ENCODE data around the gene SPATA33.
"Not testable (repeated sequence)": the region's sequence is repeated elsewhere in the genome, so short reads cannot be mapped to it uniquely, and the experiment has no call there.

SPATA33 gene

DNA sequence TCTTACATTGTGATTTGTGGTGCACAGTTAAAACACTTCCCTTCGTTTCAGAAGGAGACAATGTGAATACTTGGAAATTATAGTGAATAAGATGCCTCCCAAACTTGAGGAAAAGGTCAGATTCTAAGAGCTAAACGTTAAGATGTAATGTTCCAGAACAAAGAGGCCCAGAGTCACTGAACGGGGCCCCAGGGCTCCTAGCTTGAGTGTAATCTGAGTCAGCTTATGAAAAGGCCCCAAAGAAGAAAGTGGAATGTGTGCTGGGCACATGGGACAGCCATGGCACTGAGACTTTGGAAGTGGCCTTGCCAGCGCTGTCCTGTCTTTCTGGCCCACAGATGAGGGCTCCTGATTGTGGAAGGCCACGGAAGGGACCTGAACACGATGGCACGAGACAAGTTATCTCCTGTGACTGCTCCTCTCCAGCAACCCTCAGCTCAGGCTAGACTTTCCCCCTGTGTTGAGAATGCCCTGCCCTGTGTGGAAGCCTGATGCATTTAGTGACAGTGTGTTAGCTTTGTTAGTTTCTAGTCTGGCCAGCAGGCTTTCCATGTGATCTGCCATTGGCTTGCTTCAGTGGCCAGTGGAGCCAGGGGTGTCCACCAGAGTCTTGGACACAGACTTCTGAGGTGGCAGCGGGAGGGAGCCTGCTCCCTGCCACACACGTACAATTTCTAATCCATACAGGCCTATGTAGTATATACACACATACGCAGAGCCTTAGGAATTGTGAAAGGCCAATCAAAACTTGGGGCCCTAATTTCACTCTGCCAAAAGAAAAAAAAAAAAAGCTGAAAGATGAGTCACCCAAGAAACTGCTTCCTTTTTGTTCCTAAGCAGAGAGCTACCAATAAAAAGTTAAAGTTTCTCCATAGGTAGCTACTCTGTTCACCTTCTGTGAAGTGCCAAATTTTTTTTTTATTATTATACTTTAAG lies 13.1 kb downstream of the SPATA33 start:
- H3K4me1 ChIP-seq (ENCODE audit: control insufficient read depth in 2 of 2, insufficient read depth in 1 of 2, low read depth in 1 of 2, low read length in 2 of 2), result no peaks in the 10 kb centered on the region
- no peak overlapping the region for H3K4me3 ChIP-seq (ENCODE audit: low read length in 2 of 2)
- H3K23ac ChIP-seq (ENCODE audit: low read depth, low read length, poor library complexity), result no peak overlapping the region
- H3K4me2 ChIP-seq (ENCODE audit: insufficient read depth, low read length, poor library complexity, severe bottlenecking), result no peak overlapping the region
- no peak overlapping the region for H3K14ac ChIP-seq (ENCODE audit: low read length)
- H2AK5ac ChIP-seq (ENCODE audit: low read depth, low read length), result no peak overlapping the region
- no peak overlapping the region for H2BK12ac ChIP-seq (ENCODE audit: low read length)
- no peak overlapping the region for H3K18ac ChIP-seq (ENCODE audit: low read length)
- DNase-seq (ENCODE audit: low spot score), result no peak
- no peak overlapping the region for H2BK120ac ChIP-seq (ENCODE audit: low read depth, low read length)
- no peaks in the 10 kb centered on the region for H3K27me3 ChIP-seq (ENCODE audit: control insufficient read depth in 3 of 3, insufficient read depth in 3 of 3, low read depth in 1 of 3, low read length in 3 of 3)
- H2BK5ac ChIP-seq (ENCODE audit: low read length), result no peak overlapping the region
- WGBS, 2 donors (ENCODE audit: extremely low coverage in 2 of 2, insufficient read length in 2 of 2, insufficient replicate concordance in 1 of 2), result no CpG with 5 or more reads among the region's 10 CpGs
- H3K36me3 ChIP-seq (replicated peaks in 1 of 2; ENCODE audit: control insufficient read depth in 2 of 2, insufficient read depth in 2 of 2, low read length in 2 of 2), result peaks cover 14 to 33% of the 10 kb centered on the region in 2 donors
- H3K9ac ChIP-seq (ENCODE audit: low read depth, low read length, poor library complexity), result no peak overlapping the region
- peaks cover 6 to 13% of the 10 kb centered on the region in 2 donors for H3K9me3 ChIP-seq (replicated peaks in 1 of 2; ENCODE audit: control insufficient read depth in 2 of 2, insufficient read depth in 1 of 2, low read depth in 1 of 2, low read length in 2 of 2)
- no peak overlapping the region for H2AFZ ChIP-seq (ENCODE audit: low read length)
- no peak overlapping the region for H3K4ac ChIP-seq (ENCODE audit: low read length)
- no peak overlapping the region for H4K8ac ChIP-seq (ENCODE audit: low read depth, low read length)
- H3K27ac ChIP-seq (replicated peaks; ENCODE audit: low read length), result no peak overlapping the region
- no peak overlapping the region for H4K91ac ChIP-seq (ENCODE audit: low read depth, low read length, poor library complexity)
- no peaks in the 10 kb centered on the region for H3K79me1 ChIP-seq (ENCODE audit: low read depth, low read length)
- no peak overlapping the region for H2BK15ac ChIP-seq (ENCODE audit: low read length)

GRCh38 chr16:89671565-89671964 lies 13.9 kb downstream of the SPATA33 start:
- WGBS, 2 donors (ENCODE audit: extremely low coverage in 2 of 2, insufficient read length in 2 of 2, insufficient replicate concordance in 1 of 2), result no CpG with 5 or more reads among the region's 4 CpGs
- H3K79me1 ChIP-seq (ENCODE audit: low read depth, low read length); H2BK15ac ChIP-seq (ENCODE audit: low read length); H3K4me2 ChIP-seq (ENCODE audit: insufficient read depth, low read length, poor library complexity, severe bottlenecking); H3K23ac ChIP-seq (ENCODE audit: low read depth, low read length, poor library complexity); H4K91ac ChIP-seq (ENCODE audit: low read depth, low read length, poor library complexity); H3K27ac ChIP-seq (replicated peaks; ENCODE audit: low read length); H3K18ac ChIP-seq (ENCODE audit: low read length); H3K4me1 ChIP-seq (ENCODE audit: control insufficient read depth in 2 of 2, insufficient read depth in 1 of 2, low read depth in 1 of 2, low read length in 2 of 2); H2BK5ac ChIP-seq (ENCODE audit: low read length); H3K4me3 ChIP-seq (ENCODE audit: low read length in 2 of 2); H3K14ac ChIP-seq (ENCODE audit: low read length); DNase-seq (ENCODE audit: low spot score); H3K4ac ChIP-seq (ENCODE audit: low read length); H2BK12ac ChIP-seq (ENCODE audit: low read length); H2AFZ ChIP-seq (ENCODE audit: low read length); H2AK5ac ChIP-seq (ENCODE audit: low read depth, low read length); H2BK120ac ChIP-seq (ENCODE audit: low read depth, low read length); H3K9me3 ChIP-seq (replicated peaks in 1 of 2; ENCODE audit: control insufficient read depth in 2 of 2, insufficient read depth in 1 of 2, low read depth in 1 of 2, low read length in 2 of 2); H4K8ac ChIP-seq (ENCODE audit: low read depth, low read length); H3K9ac ChIP-seq (ENCODE audit: low read depth, low read length, poor library complexity); H3K27me3 ChIP-seq (ENCODE audit: control insufficient read depth in 3 of 3, insufficient read depth in 3 of 3, low read depth in 1 of 3, low read length in 3 of 3): not testable (repeated sequence)
- peaks cover 14 to 27% of the 10 kb centered on the region in 2 donors for H3K36me3 ChIP-seq (replicated peaks in 1 of 2; ENCODE audit: control insufficient read depth in 2 of 2, insufficient read depth in 2 of 2, low read length in 2 of 2)

DNA sequence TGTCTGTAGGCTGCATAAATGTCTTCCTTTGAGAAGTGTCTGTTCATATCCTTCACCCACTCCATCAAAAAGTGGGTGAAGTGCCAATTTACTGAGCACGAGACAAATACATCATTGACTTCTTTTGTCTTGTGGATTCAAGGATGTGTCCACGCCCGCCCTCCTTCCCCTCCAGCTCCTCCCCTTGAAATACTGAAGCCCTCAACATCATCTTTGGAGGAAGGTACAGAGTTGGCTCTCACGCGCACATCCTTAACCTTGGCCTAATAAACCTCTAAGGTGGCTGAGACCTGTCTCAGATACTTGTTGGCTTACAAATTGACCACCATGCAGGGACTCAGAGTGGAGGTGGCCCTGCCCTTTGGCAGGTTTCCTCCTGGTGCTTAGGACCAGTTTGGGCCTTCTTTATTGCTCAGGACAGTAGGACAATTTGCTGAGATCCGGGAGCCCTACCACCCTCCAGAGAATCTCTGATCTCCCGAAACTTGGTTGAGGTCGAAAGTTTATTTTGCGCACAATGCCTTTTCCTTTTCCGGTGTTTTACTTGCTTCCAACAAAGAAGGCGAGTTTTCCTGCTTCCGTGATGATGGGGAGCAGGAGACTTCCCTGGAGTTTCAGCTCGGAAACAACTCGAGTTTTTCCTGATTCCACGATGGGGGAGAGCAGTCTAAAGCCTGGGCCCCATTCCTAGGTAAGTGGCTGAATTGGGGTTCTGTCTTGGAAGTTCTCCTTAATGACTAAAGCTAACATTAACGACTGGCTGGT lies 14.7 kb downstream of the SPATA33 start:
- Histone ChIP-seq H3K27me3 (ENCODE audit: control insufficient read depth in 3 of 3, insufficient read depth in 3 of 3, low read depth in 1 of 3, low read length in 3 of 3) (no peaks in the 10 kb centered on the region), H3K36me3 (replicated peaks in 1 of 2; ENCODE audit: control insufficient read depth in 2 of 2, insufficient read depth in 2 of 2, low read length in 2 of 2) (peaks cover 14 to 30% of the 10 kb centered on the region in 2 donors), H3K4me3 (ENCODE audit: low read length in 2 of 2) (no peak overlapping the region), H3K4me1 (ENCODE audit: control insufficient read depth in 2 of 2, insufficient read depth in 1 of 2, low read depth in 1 of 2, low read length in 2 of 2) (no peaks in the 10 kb centered on the region), H2AK5ac (ENCODE audit: low read depth, low read length) (no peak overlapping the region), H3K4me2 (ENCODE audit: insufficient read depth, low read length, poor library complexity, severe bottlenecking) (no peak overlapping the region), H3K23ac (ENCODE audit: low read depth, low read length, poor library complexity) (no peak overlapping the region), H3K9me3 (replicated peaks in 1 of 2; ENCODE audit: control insufficient read depth in 2 of 2, insufficient read depth in 1 of 2, low read depth in 1 of 2, low read length in 2 of 2) (peaks cover 4 to 8% of the 10 kb centered on the region in 2 donors), H2BK120ac (ENCODE audit: low read depth, low read length) (no peak overlapping the region), H3K4ac (ENCODE audit: low read length) (no peak overlapping the region), H2BK12ac (ENCODE audit: low read length) (no peak overlapping the region), H3K27ac (replicated peaks; ENCODE audit: low read length) (no peak overlapping the region), H2BK5ac (ENCODE audit: low read length) (no peak overlapping the region), H4K91ac (ENCODE audit: low read depth, low read length, poor library complexity) (no peak overlapping the region), H3K79me1 (ENCODE audit: low read depth, low read length) (no peaks in the 10 kb centered on the region), H3K18ac (ENCODE audit: low read length) (no peak overlapping the region), H3K9ac (ENCODE audit: low read depth, low read length, poor library complexity) (no peak overlapping the region), H4K8ac (ENCODE audit: low read depth, low read length) (no peak overlapping the region), H3K14ac (ENCODE audit: low read length) (no peak overlapping the region), H2AFZ (ENCODE audit: low read length) (no peak overlapping the region), H2BK15ac (ENCODE audit: low read length) (no peak overlapping the region)
- no peak for DNase-seq (ENCODE audit: low spot score)
- no CpG with 5 or more reads among the region's 16 CpGs for WGBS, 2 donors (ENCODE audit: extremely low coverage in 2 of 2, insufficient read length in 2 of 2, insufficient replicate concordance in 1 of 2)

DNA sequence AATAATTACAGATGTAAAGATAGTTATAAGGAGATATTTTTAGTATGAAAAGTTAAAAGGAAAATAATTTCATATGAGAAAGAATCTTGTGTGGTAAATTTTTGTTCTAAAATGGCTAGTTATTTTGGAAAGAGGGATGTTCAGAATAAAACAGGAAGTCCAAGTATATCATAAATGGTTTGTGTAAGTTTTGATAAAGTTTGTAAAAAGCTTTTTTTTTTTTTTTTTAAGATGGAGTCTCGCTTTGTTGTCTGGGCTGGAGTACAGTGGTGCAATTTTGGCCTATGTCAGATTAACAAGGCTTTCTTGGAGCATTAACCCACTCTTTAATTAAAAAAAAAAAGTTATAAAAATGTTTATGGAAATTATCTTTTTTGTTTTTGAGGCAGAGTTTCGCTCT lies 20.6 kb downstream of the SPATA33 start:
- H3K79me1 ChIP-seq (ENCODE audit: low read depth, low read length), result no peaks in the 10 kb centered on the region
- H3K27ac ChIP-seq (replicated peaks; ENCODE audit: low read length), result no peak overlapping the region
- no peak overlapping the region for H2BK15ac ChIP-seq (ENCODE audit: low read length)
- peaks cover 9 to 31% of the 10 kb centered on the region in 2 donors for H3K36me3 ChIP-seq (replicated peaks in 1 of 2; ENCODE audit: control insufficient read depth in 2 of 2, insufficient read depth in 2 of 2, low read length in 2 of 2)
- no peaks in the 10 kb centered on the region for H3K27me3 ChIP-seq (ENCODE audit: control insufficient read depth in 3 of 3, insufficient read depth in 3 of 3, low read depth in 1 of 3, low read length in 3 of 3)
- WGBS, 2 donors (ENCODE audit: extremely low coverage in 2 of 2, insufficient read length in 2 of 2, insufficient replicate concordance in 1 of 2), result no CpG with 5 or more reads among the region's 2 CpGs
- no peak overlapping the region for H3K4ac ChIP-seq (ENCODE audit: low read length)
- no peak overlapping the region for H3K14ac ChIP-seq (ENCODE audit: low read length)
- H2BK12ac ChIP-seq (ENCODE audit: low read length), result no peak overlapping the region
- no peak overlapping the region for H3K9ac ChIP-seq (ENCODE audit: low read depth, low read length, poor library complexity)
- no peak overlapping the region for H4K91ac ChIP-seq (ENCODE audit: low read depth, low read length, poor library complexity)
- H3K4me2 ChIP-seq (ENCODE audit: insufficient read depth, low read length, poor library complexity, severe bottlenecking), result no peak overlapping the region
- H3K4me3 ChIP-seq (ENCODE audit: low read length in 2 of 2), result no peak overlapping the region
- H2BK5ac ChIP-seq (ENCODE audit: low read length), result no peak overlapping the region
- no peak overlapping the region for H2BK120ac ChIP-seq (ENCODE audit: low read depth, low read length)
- H3K23ac ChIP-seq (ENCODE audit: low read depth, low read length, poor library complexity), result no peak overlapping the region
- no peaks in the 10 kb centered on the region for H3K4me1 ChIP-seq (ENCODE audit: control insufficient read depth in 2 of 2, insufficient read depth in 1 of 2, low read depth in 1 of 2, low read length in 2 of 2)
- DNase-seq (ENCODE audit: low spot score), result no peak
- no peak overlapping the region for H2AFZ ChIP-seq (ENCODE audit: low read length)
- peaks cover 6 to 28% of the 10 kb centered on the region in 2 donors for H3K9me3 ChIP-seq (replicated peaks in 1 of 2; ENCODE audit: control insufficient read depth in 2 of 2, insufficient read depth in 1 of 2, low read depth in 1 of 2, low read length in 2 of 2)
- H2AK5ac ChIP-seq (ENCODE audit: low read depth, low read length), result no peak overlapping the region
- no peak overlapping the region for H4K8ac ChIP-seq (ENCODE audit: low read depth, low read length)
- no peak overlapping the region for H3K18ac ChIP-seq (ENCODE audit: low read length)

Measured in neuronal stem cell (in vitro differentiated cells).